Activated effector memory CD4-positive, alpha-beta T cell treated with anti-CD3 and anti-CD28 coated beads, Interleukin-2, amount 50 U/mL, for 16 hours (primary cell): Measurements from ENCODE around the gene SLC29A1.

Experiments used
- DNase-seq: peaks from one replicate; pipeline ENCODE4 v3.0.0-alpha.2; 2020

SLC29A1 gene

DNA sequence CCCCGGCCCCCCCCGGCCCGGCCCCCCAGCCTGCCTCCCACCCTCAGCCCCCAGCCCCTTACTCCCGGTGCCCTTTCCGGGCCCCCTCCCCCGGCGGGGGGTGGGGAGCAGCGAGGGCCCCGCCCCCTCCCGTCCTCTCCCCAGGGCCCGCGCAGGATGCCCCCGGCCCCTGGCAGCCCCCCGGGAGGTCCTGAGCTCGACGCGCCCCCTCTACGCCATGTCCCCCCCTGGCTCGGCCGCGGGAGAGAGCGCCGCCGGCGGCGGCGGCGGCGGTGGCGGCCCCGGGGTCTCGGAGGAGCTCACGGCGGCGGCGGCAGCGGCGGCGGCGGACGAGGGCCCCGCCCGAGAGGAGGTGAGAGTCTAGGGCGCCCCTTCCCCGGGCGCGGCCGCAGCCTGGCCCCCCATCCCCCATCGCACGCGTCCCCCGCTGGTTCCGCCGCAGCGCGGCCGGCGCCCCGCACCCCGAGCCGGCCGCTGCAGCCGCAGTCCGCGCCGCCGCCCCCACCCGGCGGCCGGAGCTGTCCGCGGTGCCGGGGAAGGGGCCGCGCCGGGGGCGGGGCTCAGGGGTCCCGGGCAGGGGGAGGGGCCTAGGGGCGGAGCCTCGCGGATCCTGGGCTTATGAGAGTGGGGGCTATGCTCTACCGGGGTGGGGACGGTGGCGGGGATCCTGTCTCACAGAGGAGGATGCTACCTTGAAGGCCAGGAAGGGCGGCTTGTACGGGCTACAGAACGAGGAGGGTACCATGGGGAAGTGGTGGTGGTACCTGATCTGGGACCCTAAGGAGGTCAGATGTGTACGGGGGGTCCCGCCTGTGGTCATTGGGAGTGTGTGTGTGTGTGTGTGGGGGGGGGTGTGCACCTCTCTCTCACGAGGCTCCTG lies 47.4 kb downstream of the SLC29A1 start:
- no peak for DNase-seq

DNA sequence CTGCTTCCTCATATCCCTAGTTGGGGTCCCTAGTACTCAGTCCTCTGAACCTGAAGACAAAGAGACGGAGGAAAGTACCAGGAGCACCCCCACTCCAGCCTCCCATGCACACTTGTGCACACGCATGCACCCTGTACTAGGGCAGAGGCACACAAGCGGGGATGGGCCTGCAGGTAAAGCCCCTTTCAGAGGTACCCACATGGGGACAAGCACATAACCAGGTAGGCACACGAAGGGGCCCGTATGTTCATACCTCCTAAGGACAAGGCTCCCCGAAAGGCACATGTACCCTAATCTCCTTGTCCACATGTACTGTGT lies 48.0 kb downstream of the SLC29A1 start:
- DNase-seq, result no peak

- DNase-seq, result no peak
These were observed 48.5 kb downstream of the SLC29A1 start for GRCh38 chr6:44271914-44272313.

GRCh38 chr6:44272529-44272928 lies 49.1 kb downstream of the SLC29A1 start:
- DNase-seq, result no peak

GRCh38 chr6:44272999-44273566 lies 49.7 kb downstream of the SLC29A1 start:
- no peak for DNase-seq

- no peak for DNase-seq
These were observed 50.2 kb downstream of the SLC29A1 start for GRCh38 chr6:44273617-44274016.

DNA sequence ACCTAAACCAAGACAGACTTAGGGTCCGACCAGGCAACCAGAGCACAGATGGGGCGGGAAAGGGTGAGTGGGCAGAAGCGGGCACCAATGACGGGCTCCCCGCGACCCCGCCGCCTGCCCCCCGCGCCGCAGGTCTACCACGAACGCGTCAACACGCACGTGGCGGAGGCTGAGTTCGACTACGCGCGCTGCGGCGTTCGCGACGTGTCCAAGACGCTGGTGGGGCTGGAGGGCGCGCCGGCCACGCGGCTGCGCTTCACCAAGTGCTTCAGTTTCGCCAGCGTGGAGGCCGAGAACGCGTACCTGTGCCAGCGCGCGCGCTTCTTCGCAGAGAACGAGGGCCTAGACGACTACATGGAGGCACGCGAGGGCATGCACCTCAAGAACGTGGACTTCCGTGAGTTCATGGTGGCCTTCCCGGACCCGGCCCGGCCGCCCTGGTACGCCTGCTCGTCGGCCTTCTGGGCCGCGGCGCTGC lies 51.9 kb downstream of the SLC29A1 start:
- DNase-seq, result no peak

- peak; percentile 71 for DNase-seq
These were observed 52.6 kb downstream of the SLC29A1 start for GRCh38 chr6:44275749-44276648.

- DNase-seq, result no peak
These were observed 53.6 kb downstream of the SLC29A1 start for GRCh38 chr6:44276667-44277640.

DNA sequence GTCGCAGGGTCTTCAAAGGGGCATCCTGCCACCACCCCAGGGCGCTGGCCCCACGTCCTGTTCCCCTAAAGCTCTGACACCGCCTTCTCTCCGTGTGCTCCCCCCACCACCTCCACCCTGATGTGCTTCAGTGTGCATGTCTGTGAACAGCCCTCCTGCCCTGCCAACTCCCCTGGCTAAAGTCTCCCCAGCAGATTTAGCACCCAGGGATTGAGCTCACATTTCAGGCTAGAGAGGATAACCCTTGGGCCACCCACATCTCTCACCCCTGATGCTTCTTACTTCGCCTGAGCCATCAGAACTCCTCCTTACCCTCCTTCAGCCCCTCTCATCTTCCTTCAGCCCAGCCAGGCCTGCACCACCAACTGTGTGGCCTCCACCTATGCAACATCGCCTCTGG lies 54.4 kb downstream of the SLC29A1 start:
- DNase-seq, result no peak

DNA sequence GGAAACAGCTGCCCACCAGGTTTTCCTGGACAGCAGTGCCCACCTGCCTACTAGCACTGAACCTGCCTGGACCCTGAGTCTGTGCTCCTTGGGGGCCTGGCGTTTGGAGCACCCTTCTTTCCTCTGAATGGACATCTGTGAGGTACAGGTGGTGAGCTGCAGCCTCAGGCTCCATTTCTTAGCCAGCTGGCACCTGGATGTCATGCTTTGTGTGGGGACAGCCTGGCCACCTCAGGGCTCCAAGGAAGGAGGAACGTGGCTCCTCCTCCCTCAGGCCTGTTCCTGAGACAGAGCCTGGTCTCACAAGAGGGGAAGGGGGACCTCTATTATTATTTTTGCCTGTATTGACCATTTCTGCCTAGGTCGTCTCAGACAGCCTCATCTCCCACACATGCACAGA lies 54.9 kb downstream of the SLC29A1 start:
- no peak for DNase-seq

DNA sequence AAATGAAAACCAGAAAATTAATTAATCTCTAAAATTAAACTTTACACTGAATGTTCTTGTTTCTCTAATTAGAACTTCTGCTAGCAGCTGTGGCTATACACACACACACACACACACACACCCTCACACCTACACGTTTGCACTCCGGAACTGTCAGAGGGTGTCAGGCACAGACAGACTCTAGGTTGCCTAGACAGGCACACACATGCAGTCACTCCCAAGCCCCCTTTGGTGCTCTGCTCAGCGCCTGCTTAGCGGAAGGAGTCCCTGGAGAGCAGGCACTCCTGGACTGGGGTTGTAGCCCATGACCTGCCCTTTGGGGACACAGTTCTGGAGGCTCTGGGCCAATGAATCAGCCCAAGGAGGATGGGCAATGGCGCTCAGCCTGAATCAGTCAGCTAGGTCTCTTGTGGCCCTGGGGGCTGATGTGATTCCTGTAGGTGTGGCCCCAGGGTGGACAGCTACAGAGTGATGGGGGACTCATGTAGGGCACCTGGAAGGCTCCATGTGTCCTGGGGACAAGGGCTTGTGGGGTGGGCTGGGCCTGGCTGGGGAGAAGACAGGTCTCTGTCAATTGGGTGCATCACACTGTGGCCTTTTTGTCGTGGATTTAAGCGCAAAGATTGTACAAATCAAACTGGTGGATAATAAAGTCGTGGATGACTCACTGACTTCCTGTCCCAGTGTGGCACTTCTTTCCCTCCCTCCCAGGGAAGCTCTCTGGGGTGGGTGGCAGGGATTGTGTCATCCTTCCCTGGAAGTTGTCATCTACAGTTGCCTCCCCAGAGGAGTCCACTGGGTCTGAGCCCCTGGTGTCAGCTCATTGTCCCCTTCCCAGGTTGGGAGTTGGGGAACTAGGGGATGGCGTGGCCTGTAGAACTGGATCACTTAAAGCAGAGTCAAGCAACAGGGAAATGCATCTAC lies 55.6 kb downstream of the SLC29A1 start:
- no peak for DNase-seq
